GM12875 (cell line): Measurements from ENCODE around the gene SLC4A5.
"Not testable (repeated sequence)": the region's sequence is repeated elsewhere in the genome, so short reads cannot be mapped to it uniquely, and the experiment has no call there.

ENCODE experiments used
- H3K4me3 ChIP-seq: one replicate; pipeline ENCODE4 v1.5.1; 2011; ENCODE audit warnings: low read depth, low read length, control low read depth
- TF ChIP-seq, protein P1 (sequence below): IDR thresholded peaks from 2 replicates; pipeline ENCODE4 v1.5.1; 2011; ENCODE audit warnings: low read depth, mild to moderate bottlenecking, control low read depth, inconsistent platforms, low read length, moderate library complexity, borderline replicate concordance; ENCODE audit not compliant: insufficient read depth

The SLC4A5 gene

GRCh38 chr2:74191596-74192380 is 151.4 kb downstream of the SLC4A5 start:
- TF ChIP-seq, protein P1, sequence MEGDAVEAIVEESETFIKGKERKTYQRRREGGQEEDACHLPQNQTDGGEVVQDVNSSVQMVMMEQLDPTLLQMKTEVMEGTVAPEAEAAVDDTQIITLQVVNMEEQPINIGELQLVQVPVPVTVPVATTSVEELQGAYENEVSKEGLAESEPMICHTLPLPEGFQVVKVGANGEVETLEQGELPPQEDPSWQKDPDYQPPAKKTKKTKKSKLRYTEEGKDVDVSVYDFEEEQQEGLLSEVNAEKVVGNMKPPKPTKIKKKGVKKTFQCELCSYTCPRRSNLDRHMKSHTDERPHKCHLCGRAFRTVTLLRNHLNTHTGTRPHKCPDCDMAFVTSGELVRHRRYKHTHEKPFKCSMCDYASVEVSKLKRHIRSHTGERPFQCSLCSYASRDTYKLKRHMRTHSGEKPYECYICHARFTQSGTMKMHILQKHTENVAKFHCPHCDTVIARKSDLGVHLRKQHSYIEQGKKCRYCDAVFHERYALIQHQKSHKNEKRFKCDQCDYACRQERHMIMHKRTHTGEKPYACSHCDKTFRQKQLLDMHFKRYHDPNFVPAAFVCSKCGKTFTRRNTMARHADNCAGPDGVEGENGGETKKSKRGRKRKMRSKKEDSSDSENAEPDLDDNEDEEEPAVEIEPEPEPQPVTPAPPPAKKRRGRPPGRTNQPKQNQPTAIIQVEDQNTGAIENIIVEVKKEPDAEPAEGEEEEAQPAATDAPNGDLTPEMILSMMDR, result no peak
- no peak overlapping the region for H3K4me3 ChIP-seq

DNA sequence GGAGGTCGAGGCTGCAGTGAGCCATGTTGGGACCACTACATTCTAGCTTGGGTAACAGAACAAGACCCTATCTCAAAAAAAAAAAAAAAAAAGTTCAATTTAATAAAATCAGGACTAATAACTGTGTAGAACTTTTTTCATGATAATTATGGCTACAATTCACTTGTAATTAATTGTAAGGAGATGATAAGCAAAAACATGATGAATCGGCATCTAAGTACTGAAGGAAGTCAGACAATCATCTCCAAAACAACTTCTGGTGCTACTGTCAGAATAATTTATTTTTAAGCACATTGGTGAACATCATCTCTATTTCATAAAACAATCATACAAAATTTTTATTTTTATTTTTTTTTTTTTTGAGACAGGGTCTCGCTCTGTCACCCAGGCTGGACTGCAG is 154.5 kb downstream of the SLC4A5 start:
- TF ChIP-seq, protein P1, result no peak
- H3K4me3 ChIP-seq, result no peak overlapping the region

DNA sequence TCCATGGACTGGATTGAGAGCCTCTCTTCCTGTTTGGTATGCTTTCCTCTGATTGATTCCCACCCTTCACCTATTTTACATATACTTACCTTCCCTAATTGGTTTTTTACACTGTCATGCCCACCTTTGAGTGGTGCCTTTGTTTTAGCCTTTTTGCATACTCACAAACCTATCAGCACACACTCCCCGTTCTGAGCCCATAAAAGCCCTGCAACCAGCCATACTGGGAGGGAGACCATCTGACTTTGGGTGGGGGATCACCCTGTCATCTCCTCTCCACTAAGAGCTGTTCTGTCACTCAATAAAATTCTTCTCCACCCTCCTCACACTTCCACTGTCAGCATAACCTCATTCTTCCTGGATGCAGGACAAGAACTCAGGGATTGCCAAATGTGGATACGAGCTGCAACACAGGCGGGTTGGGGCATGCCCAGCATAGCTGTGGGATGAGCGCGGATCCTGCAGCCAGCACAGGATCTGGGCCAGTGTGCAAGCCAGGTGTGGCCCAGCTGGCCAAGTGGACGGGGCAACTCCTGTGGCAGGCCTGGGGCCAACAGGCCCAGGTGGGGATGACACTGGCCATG is 155.1 kb downstream of the SLC4A5 start:
- no peak overlapping the region for H3K4me3 ChIP-seq
- TF ChIP-seq, protein P1, result no peak

DNA sequence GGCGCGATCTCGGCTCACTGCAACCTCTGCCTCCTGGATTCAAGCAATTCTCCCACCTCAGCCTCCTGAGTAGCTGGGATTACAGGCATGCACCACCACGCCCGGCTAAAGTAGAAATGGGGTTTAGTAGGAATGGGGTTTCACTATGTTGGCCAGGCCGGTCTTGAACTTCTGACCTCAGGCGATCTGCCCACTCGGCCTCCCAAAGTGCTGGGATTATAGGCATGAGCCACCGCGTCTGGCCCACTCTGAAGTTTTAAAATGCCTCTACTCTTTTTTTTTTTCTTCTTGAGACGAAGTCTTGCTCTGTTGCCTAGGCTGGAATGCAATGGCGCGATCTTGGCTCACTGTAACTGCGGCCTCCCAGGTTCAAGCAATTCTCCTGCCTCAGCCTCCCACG is 156.5 kb downstream of the SLC4A5 start:
- not testable (repeated sequence) for H3K4me3 ChIP-seq

DNA sequence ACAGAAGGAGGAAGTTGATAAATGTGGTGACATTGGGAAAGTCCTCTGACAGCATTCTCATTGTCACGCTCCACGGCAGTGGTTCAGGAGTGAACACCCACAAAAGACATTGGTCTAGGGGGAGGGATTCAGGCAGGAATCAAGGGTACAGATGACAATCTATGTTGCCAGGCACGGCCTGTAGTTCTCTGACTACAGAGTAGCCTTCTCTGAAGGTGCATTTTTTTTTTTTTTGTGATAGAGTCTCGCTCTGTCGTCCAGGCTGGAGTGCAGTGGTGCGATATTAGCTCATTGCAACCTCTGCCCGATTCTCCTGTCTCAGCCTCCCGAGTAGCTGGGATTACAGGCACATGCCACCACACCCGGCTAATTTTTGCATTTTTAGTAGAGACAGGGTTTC is 157.2 kb downstream of the SLC4A5 start:
- H3K4me3 ChIP-seq, result no peak overlapping the region
- TF ChIP-seq, protein P1, result no peak

- TF ChIP-seq, protein P1, result no peak
- no peak overlapping the region for H3K4me3 ChIP-seq
These were observed 159.3 kb downstream of the SLC4A5 start for GRCh38 chr2:74183878-74184277.

- H3K4me3 ChIP-seq, result no peak overlapping the region
- TF ChIP-seq, protein P1, result no peak
These were observed 161.5 kb downstream of the SLC4A5 start for GRCh38 chr2:74181739-74182138.
